Vagina (tissue), 2 donors: ENCODE measurements around the gene MSRB1. TPM values are rescaled to one million over a fixed set of nuclear protein-coding genes. Genes with fewer than 3 reads are reported as not detected.
"Not testable (repeated sequence)": the region's sequence is repeated elsewhere in the genome, so short reads cannot be mapped to it uniquely, and the experiment has no call there.

Experiments used
- DNase-seq, 2 donors: peaks; one replicate each; pipeline ENCODE4 v3.0.0-alpha.2; 2017; ENCODE audit errors: extremely low spot score in 2 of 2
- H3K27ac ChIP-seq: fragments of 200-600 bp; sonication (generic); one replicate; pipeline ENCODE4 v1.5.1; 2019
- H3K27me3 ChIP-seq: fragments of 200-600 bp; sonication (generic); one replicate; pipeline ENCODE4 v1.5.1; 2019
- H3K36me3 ChIP-seq, 2 donors: fragments of 200-600 bp; sonication (generic); one replicate each; pipeline ENCODE4 v1.5.1; 2017 to 2019
- H3K4me1 ChIP-seq: fragments of 200-600 bp; sonication (generic); one replicate; pipeline ENCODE4 v1.5.1; 2019
- H3K4me3 ChIP-seq, 2 donors: fragments of 200-600 bp; sonication (generic); 1 replicate in 1 of 2; 2 replicates in 1 of 2; pipeline ENCODE4 v1.5.1; 2016 to 2019
- H3K9me3 ChIP-seq: fragments of 200-600 bp; sonication (generic); one replicate; pipeline ENCODE4 v1.5.1; 2019
- POLR2A ChIP-seq, 2 donors: fragments of 450-650 bp; IDR thresholded peaks; one replicate each; pipeline ENCODE4 v1.6.1; 2017; ENCODE audit warnings: antibody characterized with exemption in 2 of 2, mild to moderate bottlenecking in 2 of 2, moderate library complexity in 2 of 2
- POLR2AphosphoS5 ChIP-seq, 2 donors: sonication (generic); formaldehyde crosslinking; IDR thresholded peaks; one replicate each; pipeline ENCODE4 v1.9.0; 2017; ENCODE audit warnings: antibody characterized with exemption in 2 of 2, mild to moderate bottlenecking in 2 of 2, low read depth in 1 of 2; ENCODE audit not compliant: insufficient read depth in 1 of 2
- intact Hi-C: fragments of 100-400 bp; cut with DNase I; formaldehyde crosslinking; loops from one replicate; pipeline ENCODE4 v1.15.1; 2023
- total RNA-seq: library from RNA; depleted of rRNA; stranded (reverse); fragments of >200 nt; gene quantifications from one replicate; pipeline ENCODE4 v1.2.3, GENCODE V29; 2016
- TF ChIP-seq, protein P1 (sequence below), 3 experiments: fragments of 450-650 bp in 2 of 3; fragments of 200-600 bp in 1 of 3; sonication (generic) in 1 of 3; IDR thresholded peaks; one replicate each; pipeline ENCODE4 v1.5.1; 2017 to 2019; ENCODE audit warnings: antibody characterized with exemption in 3 of 3, mild to moderate bottlenecking in 2 of 3, moderate library complexity in 2 of 3

The MSRB1 gene
- total RNA-seq, 1 donor from 2014 or later: 53.0 TPM

DNA sequence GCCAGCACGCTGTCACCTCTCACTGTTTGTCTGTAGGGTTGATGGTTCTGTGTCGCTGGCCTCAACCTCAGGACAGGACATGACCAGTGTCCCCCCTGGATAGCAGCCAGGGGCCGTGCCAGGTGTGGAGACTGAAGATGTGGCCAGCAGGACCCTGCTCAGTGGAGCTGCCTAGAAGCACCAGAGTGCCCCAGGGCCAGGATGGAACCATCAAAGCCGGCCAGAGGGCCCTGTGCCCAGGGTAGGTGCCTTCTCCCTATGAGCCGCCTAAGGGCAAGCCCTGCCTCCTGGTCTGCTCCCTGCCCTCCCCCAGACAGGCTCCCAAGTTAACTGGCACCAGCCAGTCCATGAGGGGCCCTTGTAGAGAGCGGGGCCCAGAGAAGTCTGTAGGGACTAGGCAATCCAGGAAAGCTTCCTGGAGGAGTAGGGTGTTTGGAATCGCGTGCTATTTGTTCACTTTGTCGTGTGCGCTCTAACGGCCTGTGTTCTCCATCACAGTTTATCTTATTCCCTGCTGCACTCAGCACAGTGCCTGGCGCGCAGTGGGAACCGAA is 15.8 kb upstream of the MSRB1 start:
- peaks cover 31% of the 10 kb centered on the region for H3K4me1 ChIP-seq
- no peaks in the 10 kb centered on the region for H3K27me3 ChIP-seq
- H3K27ac ChIP-seq: peak overlapping the region; percentile 79
- TF ChIP-seq, protein P1, sequence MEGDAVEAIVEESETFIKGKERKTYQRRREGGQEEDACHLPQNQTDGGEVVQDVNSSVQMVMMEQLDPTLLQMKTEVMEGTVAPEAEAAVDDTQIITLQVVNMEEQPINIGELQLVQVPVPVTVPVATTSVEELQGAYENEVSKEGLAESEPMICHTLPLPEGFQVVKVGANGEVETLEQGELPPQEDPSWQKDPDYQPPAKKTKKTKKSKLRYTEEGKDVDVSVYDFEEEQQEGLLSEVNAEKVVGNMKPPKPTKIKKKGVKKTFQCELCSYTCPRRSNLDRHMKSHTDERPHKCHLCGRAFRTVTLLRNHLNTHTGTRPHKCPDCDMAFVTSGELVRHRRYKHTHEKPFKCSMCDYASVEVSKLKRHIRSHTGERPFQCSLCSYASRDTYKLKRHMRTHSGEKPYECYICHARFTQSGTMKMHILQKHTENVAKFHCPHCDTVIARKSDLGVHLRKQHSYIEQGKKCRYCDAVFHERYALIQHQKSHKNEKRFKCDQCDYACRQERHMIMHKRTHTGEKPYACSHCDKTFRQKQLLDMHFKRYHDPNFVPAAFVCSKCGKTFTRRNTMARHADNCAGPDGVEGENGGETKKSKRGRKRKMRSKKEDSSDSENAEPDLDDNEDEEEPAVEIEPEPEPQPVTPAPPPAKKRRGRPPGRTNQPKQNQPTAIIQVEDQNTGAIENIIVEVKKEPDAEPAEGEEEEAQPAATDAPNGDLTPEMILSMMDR (IDR thresholded peaks at IDR 0.05): no peak
- TF ChIP-seq POLR2AphosphoS5 (IDR thresholded peaks at IDR 0.05; ENCODE audit: insufficient read depth in 1 of 2, low read depth in 1 of 2) (no peak), POLR2A (IDR thresholded peaks at IDR 0.05) (no peak)
- H3K36me3 ChIP-seq: peaks cover 0 to 31% of the 10 kb centered on the region in 2 donors
- intact Hi-C loops: no loop called here
- DNase-seq: no peak
- peak overlapping the region; percentile 73 to 81 for H3K4me3 ChIP-seq
- H3K9me3 ChIP-seq: no peaks in the 10 kb centered on the region

DNA sequence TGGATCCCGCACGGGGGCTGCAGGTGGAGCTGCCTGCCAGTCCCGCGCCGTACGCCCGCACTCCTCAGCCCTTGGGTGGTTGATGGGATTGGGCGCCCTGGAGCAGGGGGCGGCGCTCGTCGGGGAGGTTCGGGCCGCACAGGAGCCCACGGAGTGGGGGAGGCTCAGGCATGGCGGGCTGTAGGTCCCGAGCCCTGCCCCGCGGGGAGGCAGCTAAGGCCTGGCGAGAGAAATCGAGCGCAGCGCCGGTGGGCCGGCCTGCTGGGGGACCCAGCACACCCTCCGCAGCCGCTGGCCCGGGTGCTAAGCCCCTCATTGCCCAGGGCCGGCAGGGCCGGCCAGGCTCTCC is 15.1 kb upstream of the MSRB1 start:
- H3K4me3 ChIP-seq, H3K27ac ChIP-seq, H3K9me3 ChIP-seq, DNase-seq, H3K27me3 ChIP-seq, intact Hi-C loops: not testable (repeated sequence)
- Histone ChIP-seq H3K36me3 (peaks cover 0 to 25% of the 10 kb centered on the region in 2 donors), H3K4me1 (peaks cover 24% of the 10 kb centered on the region)

DNA sequence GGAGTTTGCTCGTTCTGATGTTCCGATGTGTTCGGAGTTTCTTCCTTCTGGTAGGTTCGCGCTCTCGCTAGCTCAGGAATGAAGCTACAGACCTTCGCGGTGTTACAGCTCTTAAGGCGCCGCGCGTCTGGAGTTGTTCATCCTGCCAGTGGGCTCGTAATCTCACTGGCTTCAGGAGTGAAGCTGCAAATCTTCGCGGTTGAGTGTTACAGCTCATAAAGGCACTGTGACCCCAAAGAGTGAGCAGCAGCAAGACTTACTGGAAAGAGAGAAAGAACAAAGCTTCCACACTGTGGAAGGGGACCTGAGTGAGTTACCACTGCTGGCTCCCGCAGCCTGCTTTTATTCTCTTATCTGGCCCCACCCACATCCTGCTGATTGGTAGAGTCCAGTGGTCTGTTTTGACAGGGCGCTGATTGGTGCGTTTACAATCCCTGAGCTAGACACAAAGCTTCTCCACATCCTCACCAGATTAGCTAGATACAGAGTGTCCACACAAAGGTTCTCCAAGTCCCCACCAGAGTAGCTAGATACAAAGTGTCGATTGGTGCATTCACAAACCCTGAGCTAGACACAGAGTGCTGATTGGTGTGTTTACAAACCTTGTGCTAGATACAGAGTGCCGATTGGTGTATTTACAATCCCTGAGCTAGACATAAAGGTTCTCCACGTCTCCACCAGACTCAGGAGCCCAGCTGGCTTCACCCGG is 14.6 kb upstream of the MSRB1 start:
- H3K27ac ChIP-seq, H3K27me3 ChIP-seq, intact Hi-C loops, H3K4me3 ChIP-seq, H3K9me3 ChIP-seq, DNase-seq: not testable (repeated sequence)
- Histone ChIP-seq H3K4me1 (peaks cover 21% of the 10 kb centered on the region), H3K36me3 (peaks cover 0 to 20% of the 10 kb centered on the region in 2 donors)

DNA sequence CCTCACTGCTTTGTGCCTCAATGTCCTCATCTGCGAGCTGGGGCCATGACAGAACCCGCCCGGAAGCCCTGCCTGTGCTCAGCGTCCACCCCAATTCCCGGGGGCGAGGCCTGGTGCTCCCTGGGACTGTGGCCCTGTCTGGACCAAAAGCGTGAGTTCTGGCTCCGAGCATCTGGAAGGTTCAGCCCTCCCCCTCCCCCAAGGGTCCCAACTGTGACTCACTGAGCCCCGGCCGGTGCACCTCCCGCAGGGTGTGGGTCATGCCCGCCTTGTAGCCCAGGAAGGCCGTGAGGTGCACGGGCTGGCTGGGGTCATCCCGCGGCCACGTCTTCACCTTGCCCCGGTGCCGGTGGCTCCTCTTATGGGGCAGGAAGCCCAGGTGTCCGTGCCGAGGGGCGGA is 10.7 kb upstream of the MSRB1 start:
- DNase-seq: no peak
- H3K27ac ChIP-seq: no peak overlapping the region
- no peak overlapping the region for H3K4me3 ChIP-seq
- intact Hi-C loops: no loop called here
- no peaks in the 10 kb centered on the region for H3K4me1 ChIP-seq
- no peaks in the 10 kb centered on the region for H3K36me3 ChIP-seq
- H3K27me3 ChIP-seq: no peaks in the 10 kb centered on the region
- TF ChIP-seq POLR2A (IDR thresholded peaks at IDR 0.05) (no peak), POLR2AphosphoS5 (IDR thresholded peaks at IDR 0.05; ENCODE audit: insufficient read depth in 1 of 2, low read depth in 1 of 2) (no peak)
- TF ChIP-seq, protein P1 (IDR thresholded peaks at IDR 0.05): no peak
- H3K9me3 ChIP-seq: no peaks in the 10 kb centered on the region

DNA sequence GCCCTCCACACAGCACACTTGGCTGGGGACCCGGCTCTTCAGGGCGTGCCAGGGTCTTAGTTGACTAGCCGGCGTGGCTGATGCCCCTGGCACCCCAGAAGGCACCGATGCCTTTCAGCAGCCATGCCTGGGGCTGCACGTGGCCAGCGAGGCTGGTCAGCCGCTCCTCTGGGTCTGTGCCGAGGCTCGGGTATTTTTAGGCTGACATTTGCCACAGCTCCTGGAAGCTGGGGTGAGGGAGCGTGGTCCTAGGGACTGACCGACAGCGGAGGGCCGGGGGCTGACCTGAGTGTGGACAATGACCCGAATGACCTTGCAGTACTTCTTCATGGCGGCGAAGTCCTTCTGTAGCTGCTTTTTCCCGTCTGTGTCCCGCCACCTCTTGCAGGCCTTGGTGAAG is 7.6 kb upstream of the MSRB1 start:
- no peaks in the 10 kb centered on the region for H3K4me1 ChIP-seq
- no peaks in the 10 kb centered on the region for H3K36me3 ChIP-seq
- H3K27me3 ChIP-seq: no peaks in the 10 kb centered on the region
- intact Hi-C loops: no loop called here
- no peak for DNase-seq
- no peaks in the 10 kb centered on the region for H3K9me3 ChIP-seq
- no peak overlapping the region for H3K4me3 ChIP-seq
- TF ChIP-seq POLR2AphosphoS5 (IDR thresholded peaks at IDR 0.05; ENCODE audit: insufficient read depth in 1 of 2, low read depth in 1 of 2) (no peak), POLR2A (IDR thresholded peaks at IDR 0.05) (no peak)
- TF ChIP-seq, protein P1 (IDR thresholded peaks at IDR 0.05): no peak
- H3K27ac ChIP-seq: no peak overlapping the region

DNA sequence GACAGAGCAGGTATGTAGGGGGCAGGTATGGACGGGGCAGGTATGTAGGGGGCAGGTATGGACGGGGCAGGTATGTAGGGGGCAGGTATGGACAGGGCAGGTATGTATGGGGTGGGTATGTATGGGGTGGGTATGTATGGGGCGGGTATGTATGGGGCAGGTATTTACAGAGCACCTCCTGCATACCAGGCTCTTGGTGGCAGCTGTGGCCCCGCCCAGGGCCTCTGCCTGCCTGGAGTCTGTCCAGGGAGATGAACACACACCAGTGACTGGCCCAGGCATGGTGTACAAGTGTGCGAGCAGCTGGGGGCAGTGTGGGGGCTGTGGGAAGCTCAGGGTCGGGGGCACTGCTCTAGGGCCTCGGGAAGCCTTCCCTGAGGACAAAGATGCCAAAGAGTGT is 7.0 kb upstream of the MSRB1 start:
- H3K36me3 ChIP-seq: no peaks in the 10 kb centered on the region
- H3K4me1 ChIP-seq: no peaks in the 10 kb centered on the region
- no peak overlapping the region for H3K27ac ChIP-seq
- H3K4me3 ChIP-seq: no peak overlapping the region
- DNase-seq: no peak
- no peaks in the 10 kb centered on the region for H3K27me3 ChIP-seq
- intact Hi-C loops: no loop called here
- H3K9me3 ChIP-seq: no peaks in the 10 kb centered on the region
- TF ChIP-seq POLR2A (IDR thresholded peaks at IDR 0.05) (no peak), POLR2AphosphoS5 (IDR thresholded peaks at IDR 0.05; ENCODE audit: insufficient read depth in 1 of 2, low read depth in 1 of 2) (no peak)
- TF ChIP-seq, protein P1 (IDR thresholded peaks at IDR 0.05): no peak
